NCI-H510A treated with DMSO at 0.1 percent for 48 hours (cell line): Measurements from ENCODE around the gene NAA50.

ENCODE experiments used
- DNase-seq: peaks from one replicate; lab custom pipeline; 2025; lab: John Stamatoyannopoulos, UW

Gene NAA50

DNA sequence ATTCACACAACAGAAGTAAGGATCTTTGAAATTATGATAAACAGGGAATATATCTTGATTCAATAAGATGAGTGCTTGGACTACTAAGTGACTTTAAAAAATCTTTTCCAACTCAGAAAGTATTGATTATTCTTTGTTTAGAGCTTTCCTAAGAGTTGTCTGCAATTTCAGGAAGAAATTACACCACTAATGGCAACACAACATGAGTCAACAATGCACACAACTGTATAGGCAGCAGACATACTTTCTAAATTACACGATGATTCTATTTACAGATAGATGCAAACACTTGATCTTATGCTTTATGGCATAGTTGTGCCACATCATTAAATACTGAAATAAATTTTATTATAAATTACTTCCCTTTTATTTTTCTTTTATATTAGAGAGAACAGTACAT is 4.4 kb downstream of the NAA50 start:
- DNase-seq: no peak

DNA sequence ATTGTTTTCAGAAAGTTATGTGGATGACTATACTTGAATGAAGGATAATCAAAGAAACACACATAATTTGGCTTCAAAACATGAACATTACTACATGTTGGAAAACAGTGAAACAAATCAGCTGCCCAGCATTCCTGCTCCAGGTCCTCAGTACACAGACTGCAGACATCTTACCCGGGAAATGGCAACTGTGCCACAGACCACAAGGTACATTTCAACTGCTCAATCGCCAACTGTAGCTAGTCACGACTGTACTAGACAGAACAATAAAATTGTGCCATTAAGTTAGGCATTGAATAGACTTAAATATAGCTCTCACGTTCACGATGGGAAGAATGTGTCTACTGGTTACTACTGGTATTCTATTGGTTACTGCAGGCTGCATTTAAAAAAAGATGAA is 5.0 kb downstream of the NAA50 start:
- no peak for DNase-seq

DNA sequence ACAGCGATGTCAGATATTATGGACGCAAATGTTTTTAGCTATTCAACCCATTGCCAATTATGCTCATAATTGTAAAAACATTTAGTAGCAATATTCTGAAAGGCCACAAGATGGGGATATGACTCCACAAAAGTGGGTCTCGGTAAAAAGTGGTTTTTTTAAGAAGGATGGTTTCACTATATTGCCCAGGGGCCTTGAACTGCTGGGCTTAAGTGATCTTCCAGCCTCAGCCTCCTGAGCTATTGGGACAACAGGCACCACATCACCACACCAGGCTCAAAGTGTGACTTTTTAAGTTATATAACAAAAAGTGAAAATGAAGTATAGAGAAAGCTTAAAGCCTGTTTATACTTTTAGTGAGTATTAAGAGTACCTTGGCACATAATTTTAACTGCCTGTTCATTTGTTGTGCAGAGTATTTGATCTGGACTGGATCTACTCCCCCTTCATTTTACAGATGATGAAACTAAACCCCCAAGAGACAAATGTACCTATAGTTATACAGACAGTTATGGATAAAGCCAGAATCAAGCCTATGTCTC is 9.4 kb downstream of the NAA50 start:
- peak; percentile 17 for DNase-seq

DNA sequence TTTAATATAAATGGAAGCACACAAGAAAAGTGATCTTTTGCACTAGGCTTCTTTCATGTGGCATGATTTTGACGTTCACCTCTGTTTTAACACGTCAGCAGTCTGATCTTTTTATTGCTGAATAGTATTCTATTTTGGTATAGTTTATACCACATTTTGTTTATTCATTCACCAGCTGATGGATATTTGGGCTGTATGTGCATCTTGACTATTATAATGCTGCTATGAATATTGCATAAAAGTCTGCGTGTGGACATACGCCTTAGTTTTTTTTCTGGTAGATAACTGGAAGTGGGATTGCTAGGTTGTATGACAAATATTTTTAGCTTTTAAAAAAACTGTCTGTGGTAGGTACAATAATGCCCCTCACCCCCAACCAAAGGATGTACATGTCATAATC is 14.4 kb downstream of the NAA50 start:
- no peak for DNase-seq

DNA sequence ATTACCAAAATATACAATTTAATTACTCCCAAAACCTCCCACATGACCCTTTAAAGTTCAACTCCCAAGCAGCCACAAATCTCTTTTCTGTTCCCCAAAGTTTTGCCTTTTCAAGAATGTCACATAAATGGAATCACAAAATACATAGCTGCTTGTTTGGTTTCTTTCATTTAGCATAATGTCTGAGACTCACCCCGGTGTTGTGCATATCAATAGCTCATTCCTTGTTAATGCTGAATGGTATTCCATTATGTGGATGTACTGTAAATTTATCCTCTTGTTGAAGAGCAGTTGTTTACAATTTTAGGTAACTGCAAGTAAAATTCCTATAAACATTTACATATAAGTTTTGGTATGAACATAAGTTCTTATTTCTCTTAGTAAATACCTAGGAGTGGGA is 15.5 kb downstream of the NAA50 start:
- DNase-seq: no peak

DNA sequence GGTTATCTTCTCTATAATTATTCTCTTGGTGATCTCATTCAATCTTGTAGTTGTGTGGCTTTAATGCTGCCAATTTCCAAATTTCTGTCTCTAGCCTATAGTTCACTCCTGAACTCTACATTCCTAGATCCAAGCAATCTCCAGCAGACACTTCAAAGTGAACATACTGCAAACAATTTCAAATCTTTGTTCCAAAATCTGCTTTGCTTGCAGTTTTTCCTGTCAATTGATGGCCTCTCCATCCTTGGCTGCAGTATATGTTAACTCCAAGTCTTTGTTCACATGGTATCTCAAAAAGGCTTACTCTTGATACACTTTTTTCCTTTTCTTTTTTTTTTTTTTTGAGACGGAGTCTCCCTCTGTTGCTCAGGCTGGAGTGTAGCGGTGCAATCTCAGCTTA is 17.4 kb downstream of the NAA50 start:
- no peak for DNase-seq

DNA sequence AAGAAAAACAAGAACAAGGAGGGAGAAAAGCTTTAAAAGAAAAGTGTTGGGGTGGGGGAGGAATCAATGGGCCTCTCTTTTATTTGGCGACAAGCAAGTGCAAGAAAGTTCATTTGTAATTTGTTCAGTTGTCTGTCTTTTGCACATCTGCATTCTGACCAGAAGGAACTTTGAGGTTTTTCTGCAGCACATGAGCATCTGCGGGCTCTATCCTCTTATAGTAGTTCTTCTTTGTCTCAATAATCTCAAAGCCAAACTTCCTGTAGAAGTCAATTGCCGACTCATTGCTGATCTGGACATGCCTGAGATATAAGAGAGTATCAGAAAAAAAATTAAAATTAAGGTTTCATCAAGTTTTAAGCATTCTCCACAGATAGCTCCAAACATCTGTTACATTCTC is 24.4 kb downstream of the NAA50 start:
- DNase-seq: no peak

DNA sequence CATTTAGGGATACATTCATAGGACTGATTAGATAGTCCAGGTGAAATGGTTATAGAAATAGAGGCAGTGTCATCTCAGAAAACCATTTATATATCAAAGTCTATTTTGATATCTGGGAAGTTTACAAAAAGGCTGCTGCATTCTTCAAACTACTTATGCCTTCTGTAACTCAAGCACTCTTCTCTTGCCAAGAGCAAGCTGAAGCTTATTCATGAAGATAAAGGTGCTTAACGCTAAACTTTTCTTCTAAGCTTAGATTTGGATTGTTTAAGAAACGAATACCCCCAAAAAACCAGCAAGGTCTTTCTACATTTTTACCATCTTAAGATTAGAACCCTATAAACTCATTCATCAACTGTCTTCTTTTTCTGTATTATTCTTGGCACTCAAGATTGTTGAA is 26.3 kb downstream of the NAA50 start:
- no peak for DNase-seq

DNA sequence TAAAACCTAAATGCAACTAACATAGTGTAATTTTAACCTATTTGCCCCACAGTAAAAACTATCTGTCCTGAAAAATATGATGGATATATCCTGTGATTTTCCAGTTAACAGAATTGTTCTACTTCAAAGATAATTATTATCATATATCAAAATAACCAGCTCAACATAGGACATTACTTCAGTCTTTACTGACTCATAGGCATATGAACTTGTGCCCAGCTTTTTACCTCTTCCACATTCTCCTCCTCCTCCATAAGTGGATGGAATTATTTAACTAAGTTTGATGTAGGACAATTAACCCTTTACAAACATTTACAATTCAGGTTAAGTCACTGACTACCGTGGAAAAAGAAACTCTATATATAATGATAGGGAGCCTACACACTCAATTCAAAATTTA is 26.8 kb downstream of the NAA50 start:
- no peak for DNase-seq

DNA sequence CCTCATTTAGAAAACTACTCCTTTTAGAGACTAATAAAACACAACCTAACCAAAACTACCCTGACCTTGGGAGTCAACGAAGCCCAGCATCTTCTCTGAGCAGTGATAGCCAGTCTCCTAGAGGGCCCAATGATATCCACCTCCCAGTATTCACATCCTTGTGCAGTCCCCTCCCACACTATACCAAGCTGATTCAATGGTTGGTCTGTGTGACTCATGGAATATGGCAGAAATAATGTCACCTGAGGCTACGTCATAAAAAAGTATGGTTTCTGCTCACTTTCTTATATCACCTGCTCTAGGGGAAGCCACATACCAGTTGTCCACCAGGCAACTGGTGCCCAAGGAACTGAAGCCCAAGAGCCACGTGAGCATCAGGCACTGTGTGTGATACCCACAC is 28.2 kb downstream of the NAA50 start:
- no peak for DNase-seq

DNA sequence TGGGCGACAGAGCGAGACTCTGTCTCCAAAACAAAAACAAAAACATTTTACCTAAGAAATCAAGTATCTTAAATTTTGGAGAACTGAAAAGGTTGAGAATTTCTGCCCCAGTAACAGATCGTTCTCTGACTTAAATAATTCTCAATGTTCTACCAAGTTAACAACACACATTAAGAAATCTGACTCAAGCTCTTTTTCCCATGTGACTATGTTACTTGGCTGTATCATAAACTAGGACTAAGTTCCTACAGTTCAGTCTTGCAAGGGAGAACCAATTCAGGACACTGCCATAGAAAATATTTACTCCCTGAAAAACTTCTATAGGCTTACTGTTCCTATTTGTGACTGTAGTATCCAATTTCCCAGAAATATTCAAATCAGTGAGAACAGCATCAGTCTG is 28.7 kb downstream of the NAA50 start:
- no peak for DNase-seq

DNA sequence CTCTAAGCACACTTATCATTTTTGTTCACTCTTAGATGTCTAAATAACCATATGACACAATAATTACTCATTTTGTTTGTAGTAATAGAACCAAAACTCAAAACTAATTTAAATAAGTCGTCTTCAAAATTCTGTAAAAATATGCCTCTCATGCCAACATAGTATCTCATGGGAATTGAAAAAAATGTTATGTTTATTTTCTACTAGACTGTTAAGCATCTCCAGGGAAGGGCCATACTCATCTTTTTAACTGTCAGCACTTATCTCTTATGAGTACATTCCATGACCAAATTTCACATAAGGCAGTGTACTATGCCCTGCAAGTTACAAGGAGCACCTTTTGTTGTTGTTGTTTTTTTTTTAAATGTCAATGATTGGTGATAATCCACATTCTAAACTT is 31.3 kb downstream of the NAA50 start:
- DNase-seq: no peak

DNA sequence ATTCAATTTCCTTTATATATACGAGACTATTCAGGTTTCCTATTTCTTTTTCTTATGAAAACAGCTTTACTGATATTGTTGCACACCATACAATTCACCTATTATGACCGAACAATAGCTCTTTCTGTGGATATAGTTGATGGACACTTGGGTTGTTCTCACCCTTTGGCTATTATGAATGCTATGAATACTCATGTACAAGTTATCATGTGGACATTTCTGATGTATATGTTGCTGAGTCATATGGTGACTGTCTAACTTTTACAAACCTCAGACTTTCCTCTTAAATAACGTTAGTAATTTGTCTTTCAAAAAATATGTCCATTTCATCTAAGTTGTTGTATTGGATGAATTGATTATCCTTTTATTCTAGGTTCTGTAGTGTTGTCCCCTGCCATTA is 33.9 kb downstream of the NAA50 start:
- no peak for DNase-seq

DNA sequence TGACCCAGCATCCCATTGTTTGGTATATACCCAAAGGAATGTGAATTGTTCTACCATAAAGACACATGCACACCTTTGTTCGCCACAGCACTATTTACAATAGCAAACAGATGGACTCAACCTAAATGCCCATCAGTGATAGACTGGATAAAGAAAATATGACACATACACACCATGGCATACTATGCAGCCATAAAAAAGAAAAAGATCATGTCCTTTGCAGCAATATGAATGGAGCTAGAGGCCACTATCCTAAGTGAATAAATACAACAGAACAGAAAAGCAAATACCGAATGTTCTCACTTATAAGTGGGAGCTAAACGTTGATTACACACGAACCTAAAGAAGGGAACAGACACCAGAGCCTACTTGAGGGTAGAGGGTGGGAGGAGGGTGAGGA is 38.2 kb downstream of the NAA50 start:
- DNase-seq: no peak

DNA sequence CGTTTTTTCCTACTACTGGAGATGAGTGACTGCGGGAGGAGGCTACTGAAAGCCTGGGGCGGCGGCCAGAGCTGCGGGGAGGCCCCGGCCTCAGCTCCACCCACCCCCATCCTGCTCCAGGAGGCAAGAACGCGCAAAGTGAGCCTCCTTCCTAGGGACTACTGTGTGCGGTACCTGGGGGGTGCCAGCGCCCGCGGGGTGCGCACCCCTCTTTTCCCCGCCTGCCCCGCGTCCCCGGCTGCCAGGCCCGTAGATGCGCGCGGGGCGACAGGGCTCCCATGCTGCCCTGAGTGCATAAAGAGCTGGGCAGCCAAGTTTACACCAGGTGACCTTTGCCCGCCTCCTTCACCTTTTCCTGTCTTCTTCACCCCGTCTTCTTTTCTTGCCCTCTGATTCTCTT is 47.1 kb downstream of the NAA50 start:
- no peak for DNase-seq

DNA sequence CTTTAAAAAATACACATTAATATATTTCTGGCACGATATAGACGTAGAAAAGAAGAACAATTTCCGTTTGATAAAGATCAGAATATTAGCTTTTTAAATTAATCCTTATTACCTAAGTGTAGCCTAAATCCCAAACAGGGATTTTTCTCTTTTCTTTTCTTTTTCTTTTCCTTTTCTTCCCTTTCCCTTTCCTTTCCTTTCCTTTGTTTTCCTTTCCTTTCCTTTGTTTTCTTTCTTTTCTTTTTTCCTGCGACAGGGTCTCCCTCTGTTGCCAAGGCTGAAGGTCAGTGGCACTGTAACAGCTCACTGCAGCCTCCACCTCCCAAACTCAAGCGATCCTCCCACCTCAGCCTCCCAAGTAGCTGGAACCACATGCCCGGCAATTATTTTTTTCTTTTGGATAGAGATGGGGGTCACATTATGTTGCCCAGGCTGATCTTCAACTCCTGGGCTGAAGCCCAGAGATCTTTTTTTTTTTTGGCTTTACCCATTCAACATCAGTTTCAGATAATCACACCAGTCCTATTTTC is 47.8 kb downstream of the NAA50 start:
- DNase-seq: no peak

DNA sequence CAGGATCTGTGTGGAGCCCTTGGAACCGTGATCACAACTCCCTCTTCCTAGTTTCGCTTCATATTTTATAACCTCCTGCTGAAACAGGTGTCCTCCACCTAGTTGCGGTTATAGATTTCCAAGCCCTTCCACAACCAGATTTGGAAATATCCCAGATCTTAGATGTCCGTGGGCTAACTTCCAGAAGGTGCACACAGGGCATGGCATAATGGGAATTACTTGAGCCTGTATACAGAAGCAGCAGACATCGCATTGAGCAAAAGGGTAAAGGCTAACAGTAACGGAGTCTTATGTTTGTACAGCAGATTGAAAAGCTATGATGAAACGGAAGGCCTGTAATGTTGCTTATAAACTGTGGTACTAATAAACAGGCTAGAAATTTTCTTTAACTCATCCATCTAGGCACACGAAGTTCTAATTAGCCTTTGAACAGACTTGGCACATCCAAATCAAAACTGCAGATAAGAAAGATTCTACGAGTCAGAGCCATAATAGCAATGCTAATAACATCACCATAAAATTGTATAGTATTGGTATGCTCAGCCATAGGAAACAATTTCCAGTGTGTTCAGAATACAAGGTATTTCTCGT is 48.5 kb downstream of the NAA50 start:
- DNase-seq: peak; percentile 14

DNA sequence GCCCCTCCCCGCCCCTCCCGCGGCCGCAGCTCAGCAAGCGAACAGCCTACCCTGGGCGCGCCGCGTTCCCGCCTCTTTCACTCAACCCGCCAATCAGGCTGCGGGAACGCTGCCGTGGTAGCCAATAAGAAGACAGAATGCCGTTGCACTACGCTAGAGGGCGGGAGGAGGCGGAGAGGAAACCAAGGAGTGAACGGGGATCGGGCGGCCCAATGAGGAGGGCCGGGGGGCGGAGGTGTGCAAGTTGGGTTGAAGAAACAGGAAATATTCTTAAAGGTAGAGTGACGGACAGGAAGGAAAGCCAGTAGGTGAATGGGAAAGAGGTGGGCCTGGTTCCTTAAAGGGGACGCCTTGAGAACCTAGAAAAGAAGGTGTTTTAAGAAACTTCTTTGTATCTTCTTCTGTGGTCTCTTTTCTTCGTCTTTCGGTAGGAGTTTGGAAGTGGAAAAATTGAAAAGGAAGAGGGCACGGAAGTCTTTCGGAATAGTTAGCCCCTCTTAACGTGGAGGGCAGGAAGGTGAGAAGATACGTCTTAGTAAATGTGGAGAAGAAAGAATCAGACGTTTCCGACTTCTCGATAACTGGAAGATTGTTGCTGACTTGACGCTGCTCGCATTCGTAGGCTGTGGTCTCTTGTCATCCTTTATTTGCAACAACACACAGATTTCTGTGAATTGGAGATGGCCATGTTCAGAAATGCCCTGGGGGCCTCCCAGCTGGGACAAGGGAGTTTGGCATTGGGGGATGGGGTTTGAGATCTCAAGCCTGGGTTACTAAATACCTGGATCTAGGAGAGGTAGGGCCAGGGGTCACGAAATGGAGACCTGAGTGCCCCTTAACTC is 49.2 kb downstream of the NAA50 start:
- DNase-seq: peak; percentile 94

DNA sequence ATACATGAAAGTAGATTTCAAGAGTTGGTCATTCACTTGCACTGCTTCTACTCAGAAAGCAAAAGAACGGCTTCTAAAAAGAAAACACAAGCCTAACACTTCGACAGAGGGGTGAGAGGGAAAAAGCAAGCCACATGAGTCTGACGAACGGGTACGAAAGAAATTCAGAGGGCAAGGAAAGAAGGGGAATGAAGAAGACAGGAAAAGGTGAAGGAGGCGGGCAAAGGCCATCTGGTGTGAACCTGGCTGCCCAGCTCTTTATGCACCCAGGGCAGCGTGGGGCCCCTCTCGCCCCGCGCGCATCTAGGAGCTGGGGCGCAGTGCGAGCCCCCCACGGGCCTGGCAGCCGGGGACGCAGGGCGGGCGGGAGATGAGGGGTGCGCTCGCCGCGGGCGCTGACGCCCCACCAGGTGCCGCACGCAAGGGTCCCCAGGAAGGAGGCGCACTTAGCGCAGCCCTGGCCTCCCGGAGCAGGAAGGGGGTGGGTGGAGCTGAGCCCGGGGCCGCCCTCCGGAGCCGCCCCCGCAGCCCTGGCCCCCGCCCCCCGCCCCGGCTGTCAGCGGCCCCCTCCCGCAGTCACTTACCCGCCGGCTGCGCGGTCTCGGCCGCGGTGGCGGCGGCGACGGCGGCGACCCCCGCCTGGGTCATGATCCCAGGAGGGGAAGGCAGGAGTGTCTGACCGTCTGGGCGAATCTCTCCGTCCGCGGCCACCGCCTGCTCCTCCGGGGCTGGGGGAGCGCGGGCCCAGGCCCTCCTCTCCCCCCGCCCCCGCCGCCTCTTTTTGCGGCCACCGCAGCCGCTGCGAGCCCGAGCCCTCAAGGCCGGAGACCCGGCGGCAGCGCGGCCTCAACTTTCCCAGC is 50.0 kb downstream of the NAA50 start, which contains the start of gene USF3:
Gene USF3, minus strand, starts transcription at position 857 of the 860 bp plus-strand sequence. CDS start 21,764 bp downstream, outside the sequence.
- DNase-seq: peak; percentile 43

DNA sequence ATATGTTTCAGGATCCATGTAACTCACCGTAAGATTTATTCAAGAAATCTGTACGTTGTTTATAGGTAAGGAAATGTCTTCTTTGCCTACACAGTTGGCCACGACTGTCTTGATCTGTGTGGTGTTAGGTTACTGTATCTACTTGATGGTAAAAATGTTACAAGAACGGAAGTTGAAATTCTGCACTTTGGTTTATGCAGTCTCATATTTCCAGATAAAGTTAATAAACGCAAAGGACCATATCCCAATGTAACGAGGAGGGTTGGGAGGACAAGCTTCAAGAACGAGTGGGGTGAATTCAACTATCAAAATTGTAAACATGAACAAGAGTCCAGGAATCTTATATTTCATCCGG is 50.6 kb downstream of the NAA50 start:
- peak; percentile 11 for DNase-seq

DNA sequence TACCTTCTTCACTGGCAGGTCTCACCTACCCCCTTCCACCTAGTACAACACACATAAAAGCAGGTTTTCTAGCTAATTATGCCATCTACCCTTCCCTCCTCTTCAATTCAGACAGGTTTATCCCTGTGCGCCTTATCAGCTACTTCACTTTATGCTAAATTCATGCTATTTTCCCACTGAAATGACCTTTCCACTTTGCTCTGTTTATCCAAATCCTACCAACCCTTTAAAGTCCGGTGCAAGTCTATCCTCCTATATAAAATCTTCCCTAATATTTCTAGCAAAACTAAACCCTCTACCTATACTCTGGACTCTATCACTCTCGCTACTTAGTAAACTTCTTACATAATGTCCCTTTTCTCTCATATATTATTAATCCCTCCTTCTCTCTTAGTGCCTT is 55.6 kb downstream of the NAA50 start:
- no peak for DNase-seq

DNA sequence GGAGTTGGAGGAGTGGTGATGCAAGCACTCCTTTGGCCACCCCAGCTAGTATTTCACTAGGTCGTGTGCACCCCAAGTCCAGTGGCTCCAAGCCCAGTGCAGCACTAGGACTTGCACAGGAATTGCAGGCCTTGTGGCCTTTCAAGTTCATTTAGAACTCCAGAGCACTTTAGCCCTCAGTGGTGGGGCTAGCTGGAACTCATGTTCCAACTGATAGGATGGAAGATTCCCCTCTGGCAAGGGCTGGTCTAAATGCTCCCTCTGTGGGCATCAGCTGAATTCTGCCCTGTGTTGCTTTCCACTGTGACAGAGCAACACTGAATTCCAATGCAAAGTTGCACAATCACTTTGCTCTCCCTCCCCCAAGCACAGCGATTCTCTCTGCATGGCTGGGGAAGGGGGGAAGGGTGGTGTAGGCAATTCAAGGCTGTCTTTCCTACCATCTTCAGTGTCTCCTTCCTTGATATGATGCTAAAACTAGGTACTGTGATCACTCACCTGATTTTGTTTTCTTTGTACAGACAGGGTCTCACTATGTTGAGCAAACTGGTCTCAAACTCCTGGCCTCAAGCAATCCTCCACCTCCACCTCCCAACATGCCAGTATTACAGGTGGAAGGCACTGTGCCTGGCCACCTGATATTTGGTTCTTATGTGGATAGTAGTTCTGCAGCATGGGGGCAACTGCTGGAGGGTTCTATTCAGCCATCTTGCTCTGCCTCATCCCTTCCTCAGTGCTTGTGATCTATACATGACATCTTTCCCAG is 59.9 kb downstream of the NAA50 start:
- DNase-seq: no peak
